Measurements from ENCODE around the gene NXPH2.

Gene NXPH2

GRCh38 chr2:138691667-138692066, 88.5 kb downstream of the NXPH2 start:
- no peak overlapping the region for H3K4me3 ChIP-seq (ENCODE audit: low read length)
- H3K9ac ChIP-seq (ENCODE audit: low read length) = no peak overlapping the region
- H3K36me3 ChIP-seq (ENCODE audit: control insufficient read depth, insufficient read depth, low read length) = no peaks in the 10 kb centered on the region
- H3K27me3 ChIP-seq (ENCODE audit: control insufficient read depth, insufficient read depth, low read length) = no peaks in the 10 kb centered on the region
- H3K27ac ChIP-seq (ENCODE audit: low read depth, low read length) = no peak overlapping the region
- H3K4me1 ChIP-seq (ENCODE audit: control insufficient read depth, insufficient read depth, low read length) = no peaks in the 10 kb centered on the region

GRCh38 chr2:138689705-138690104, 90.5 kb downstream of the NXPH2 start:
- no peak overlapping the region for H3K9ac ChIP-seq (ENCODE audit: low read length)
- H3K4me1 ChIP-seq (ENCODE audit: control insufficient read depth, insufficient read depth, low read length) = no peaks in the 10 kb centered on the region
- H3K27me3 ChIP-seq (ENCODE audit: control insufficient read depth, insufficient read depth, low read length) = no peaks in the 10 kb centered on the region
- no peaks in the 10 kb centered on the region for H3K36me3 ChIP-seq (ENCODE audit: control insufficient read depth, insufficient read depth, low read length)
- H3K27ac ChIP-seq (ENCODE audit: low read depth, low read length) = no peak overlapping the region
- H3K4me3 ChIP-seq (ENCODE audit: low read length) = no peak overlapping the region

GRCh38 chr2:138682163-138682562, 98.0 kb downstream of the NXPH2 start:
- Histone ChIP-seq H3K36me3 (ENCODE audit: control insufficient read depth, insufficient read depth, low read length) (no peaks in the 10 kb centered on the region), H3K4me3 (ENCODE audit: low read length) (no peak overlapping the region), H3K9ac (ENCODE audit: low read length) (no peak overlapping the region), H3K27me3 (ENCODE audit: control insufficient read depth, insufficient read depth, low read length) (no peaks in the 10 kb centered on the region), H3K27ac (ENCODE audit: low read depth, low read length) (no peak overlapping the region), H3K4me1 (ENCODE audit: control insufficient read depth, insufficient read depth, low read length) (no peaks in the 10 kb centered on the region)

- Histone ChIP-seq H3K27ac (ENCODE audit: low read depth, low read length) (no peak overlapping the region), H3K4me3 (ENCODE audit: low read length) (no peak overlapping the region), H3K27me3 (ENCODE audit: control insufficient read depth, insufficient read depth, low read length) (no peaks in the 10 kb centered on the region), H3K9ac (ENCODE audit: low read length) (no peak overlapping the region), H3K36me3 (ENCODE audit: control insufficient read depth, insufficient read depth, low read length) (no peaks in the 10 kb centered on the region), H3K4me1 (ENCODE audit: control insufficient read depth, insufficient read depth, low read length) (no peaks in the 10 kb centered on the region)
Observed at GRCh38 chr2:138677221-138677620, 103.0 kb downstream of the NXPH2 start.

- Histone ChIP-seq H3K4me3 (ENCODE audit: low read length) (no peak overlapping the region), H3K4me1 (ENCODE audit: control insufficient read depth, insufficient read depth, low read length) (no peaks in the 10 kb centered on the region), H3K9ac (ENCODE audit: low read length) (no peak overlapping the region), H3K27me3 (ENCODE audit: control insufficient read depth, insufficient read depth, low read length) (no peaks in the 10 kb centered on the region), H3K27ac (ENCODE audit: low read depth, low read length) (no peak overlapping the region), H3K36me3 (ENCODE audit: control insufficient read depth, insufficient read depth, low read length) (no peaks in the 10 kb centered on the region)
Observed at GRCh38 chr2:138676619-138677021, 103.6 kb downstream of the NXPH2 start.

- H3K4me1 ChIP-seq (ENCODE audit: control insufficient read depth, insufficient read depth, low read length) = no peaks in the 10 kb centered on the region
- no peak overlapping the region for H3K4me3 ChIP-seq (ENCODE audit: low read length)
- no peak overlapping the region for H3K27ac ChIP-seq (ENCODE audit: low read depth, low read length)
- no peaks in the 10 kb centered on the region for H3K36me3 ChIP-seq (ENCODE audit: control insufficient read depth, insufficient read depth, low read length)
- no peak overlapping the region for H3K9ac ChIP-seq (ENCODE audit: low read length)
- no peaks in the 10 kb centered on the region for H3K27me3 ChIP-seq (ENCODE audit: control insufficient read depth, insufficient read depth, low read length)
Observed at GRCh38 chr2:138671566-138671965, 108.6 kb downstream of the NXPH2 start.

GRCh38 chr2:138670734-138671133, 109.5 kb downstream of the NXPH2 start:
- Histone ChIP-seq H3K27ac (ENCODE audit: low read depth, low read length) (no peak overlapping the region), H3K36me3 (ENCODE audit: control insufficient read depth, insufficient read depth, low read length) (no peaks in the 10 kb centered on the region), H3K9ac (ENCODE audit: low read length) (no peak overlapping the region), H3K4me1 (ENCODE audit: control insufficient read depth, insufficient read depth, low read length) (no peaks in the 10 kb centered on the region), H3K27me3 (ENCODE audit: control insufficient read depth, insufficient read depth, low read length) (no peaks in the 10 kb centered on the region), H3K4me3 (ENCODE audit: low read length) (no peak overlapping the region)

DNA sequence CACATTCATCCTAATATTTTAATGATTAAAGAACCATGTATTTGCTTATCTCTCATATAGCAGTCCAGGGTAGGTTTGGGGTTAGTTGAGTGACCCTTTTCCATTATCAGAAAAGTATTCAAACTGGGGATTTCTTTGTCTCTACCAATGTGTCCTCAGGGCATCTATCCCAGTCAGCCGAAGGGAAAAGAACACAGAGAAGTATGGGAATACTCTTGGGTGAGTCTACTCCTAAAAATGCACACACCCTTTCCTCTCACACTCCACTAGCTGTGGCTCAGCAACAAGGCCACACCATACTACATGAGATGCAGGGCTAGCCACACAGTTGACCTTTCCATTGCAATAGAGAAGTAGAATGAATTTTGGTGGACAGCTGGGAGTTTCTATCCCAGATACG, 114.3 kb downstream of the NXPH2 start:
- H3K27me3 ChIP-seq (ENCODE audit: control insufficient read depth, insufficient read depth, low read length) = no peaks in the 10 kb centered on the region
- H3K4me3 ChIP-seq (ENCODE audit: low read length) = no peak overlapping the region
- H3K9ac ChIP-seq (ENCODE audit: low read length) = no peak overlapping the region
- H3K4me1 ChIP-seq (ENCODE audit: control insufficient read depth, insufficient read depth, low read length) = no peaks in the 10 kb centered on the region
- H3K27ac ChIP-seq (ENCODE audit: low read depth, low read length) = no peak overlapping the region
- no peaks in the 10 kb centered on the region for H3K36me3 ChIP-seq (ENCODE audit: control insufficient read depth, insufficient read depth, low read length)

- no peak overlapping the region for H3K9ac ChIP-seq (ENCODE audit: low read length)
- no peaks in the 10 kb centered on the region for H3K36me3 ChIP-seq (ENCODE audit: control insufficient read depth, insufficient read depth, low read length)
- H3K27me3 ChIP-seq (ENCODE audit: control insufficient read depth, insufficient read depth, low read length) = no peaks in the 10 kb centered on the region
- H3K4me1 ChIP-seq (ENCODE audit: control insufficient read depth, insufficient read depth, low read length) = no peaks in the 10 kb centered on the region
- no peak overlapping the region for H3K4me3 ChIP-seq (ENCODE audit: low read length)
- no peak overlapping the region for H3K27ac ChIP-seq (ENCODE audit: low read depth, low read length)
Observed at GRCh38 chr2:138658187-138658894, 121.8 kb downstream of the NXPH2 start.

- Histone ChIP-seq H3K9ac (ENCODE audit: low read length) (no peak overlapping the region), H3K27me3 (ENCODE audit: control insufficient read depth, insufficient read depth, low read length) (no peaks in the 10 kb centered on the region), H3K27ac (ENCODE audit: low read depth, low read length) (no peak overlapping the region), H3K4me1 (ENCODE audit: control insufficient read depth, insufficient read depth, low read length) (no peaks in the 10 kb centered on the region), H3K36me3 (ENCODE audit: control insufficient read depth, insufficient read depth, low read length) (no peaks in the 10 kb centered on the region), H3K4me3 (ENCODE audit: low read length) (no peak overlapping the region)
Observed at GRCh38 chr2:138654146-138654545, 126.0 kb downstream of the NXPH2 start.

DNA sequence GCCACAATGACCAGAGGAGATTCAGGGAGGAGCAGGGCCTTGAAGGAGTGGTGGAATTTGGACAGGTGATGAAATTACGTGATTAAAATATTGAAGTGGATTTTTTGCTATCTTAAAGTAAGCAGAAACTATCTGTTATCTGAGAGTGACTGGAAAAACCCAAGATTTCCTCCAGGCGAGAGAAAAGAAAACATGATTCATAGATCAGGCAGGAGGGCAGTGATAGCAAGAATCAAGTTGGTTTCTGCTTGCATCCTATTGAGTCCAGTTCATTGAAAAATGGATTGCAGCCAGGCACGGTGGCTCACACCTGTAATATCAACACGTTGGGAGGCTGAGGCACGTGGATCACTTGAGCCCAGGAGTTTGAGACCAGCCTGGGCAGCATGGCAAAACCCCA, 127.8 kb downstream of the NXPH2 start:
- H3K4me1 ChIP-seq (ENCODE audit: control insufficient read depth, insufficient read depth, low read length) = no peaks in the 10 kb centered on the region
- H3K4me3 ChIP-seq (ENCODE audit: low read length) = no peak overlapping the region
- no peak overlapping the region for H3K9ac ChIP-seq (ENCODE audit: low read length)
- no peaks in the 10 kb centered on the region for H3K36me3 ChIP-seq (ENCODE audit: control insufficient read depth, insufficient read depth, low read length)
- H3K27ac ChIP-seq (ENCODE audit: low read depth, low read length) = no peak overlapping the region
- no peaks in the 10 kb centered on the region for H3K27me3 ChIP-seq (ENCODE audit: control insufficient read depth, insufficient read depth, low read length)

- no peaks in the 10 kb centered on the region for H3K27me3 ChIP-seq (ENCODE audit: control insufficient read depth, insufficient read depth, low read length)
- no peaks in the 10 kb centered on the region for H3K4me1 ChIP-seq (ENCODE audit: control insufficient read depth, insufficient read depth, low read length)
- H3K36me3 ChIP-seq (ENCODE audit: control insufficient read depth, insufficient read depth, low read length) = no peaks in the 10 kb centered on the region
- H3K4me3 ChIP-seq (ENCODE audit: low read length) = no peak overlapping the region
- no peak overlapping the region for H3K9ac ChIP-seq (ENCODE audit: low read length)
- no peak overlapping the region for H3K27ac ChIP-seq (ENCODE audit: low read depth, low read length)
Observed at GRCh38 chr2:138649571-138649970, 130.6 kb downstream of the NXPH2 start.

DNA sequence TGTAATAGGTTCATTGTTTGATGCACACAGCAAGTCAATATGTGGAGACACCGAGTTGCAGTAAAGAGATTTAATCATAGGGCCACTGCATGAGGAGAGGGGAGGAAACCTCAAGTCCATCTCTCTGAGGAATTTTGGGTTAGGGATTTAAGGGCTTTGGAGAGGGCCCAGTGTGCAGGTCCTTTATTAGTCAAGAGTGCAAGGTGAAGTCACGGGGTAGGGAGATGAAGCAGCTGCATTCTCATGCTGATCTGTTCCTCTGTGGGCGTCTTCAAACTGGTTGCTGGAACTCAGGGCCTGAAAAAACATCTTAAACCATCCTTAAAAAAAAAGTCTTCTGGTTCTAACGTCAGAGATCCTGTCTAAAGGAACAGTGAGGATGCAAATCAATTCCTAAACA, 131.6 kb downstream of the NXPH2 start:
- Histone ChIP-seq H3K27me3 (ENCODE audit: control insufficient read depth, insufficient read depth, low read length) (no peaks in the 10 kb centered on the region), H3K4me3 (ENCODE audit: low read length) (no peak overlapping the region), H3K27ac (ENCODE audit: low read depth, low read length) (no peak overlapping the region), H3K36me3 (ENCODE audit: control insufficient read depth, insufficient read depth, low read length) (no peaks in the 10 kb centered on the region), H3K9ac (ENCODE audit: low read length) (no peak overlapping the region), H3K4me1 (ENCODE audit: control insufficient read depth, insufficient read depth, low read length) (no peaks in the 10 kb centered on the region)
